ENCODE measurements around the gene UCK2. TPM values are rescaled to one million over a fixed set of nuclear protein-coding genes. Genes with fewer than 3 reads are reported as not detected.
A peak's percentile ranks its signal among the peaks of the same experiment; 100 is the strongest.

Gene UCK2
- total RNA-seq, 1 donor from 2014 or later: 92.7 TPM

- TF ChIP-seq CTCF (IDR thresholded peaks at IDR 0.05; ENCODE audit: insufficient read depth, low read length, severe bottlenecking): no peak
- Histone ChIP-seq H3K4me3 (ENCODE audit: low read depth, low read length) (no peak overlapping the region), H3K36me3 (ENCODE audit: control insufficient read depth, insufficient read depth, low read length) (no peaks in the 10 kb centered on the region), H3K27me3 (ENCODE audit: control insufficient read depth, insufficient read depth, low read length) (no peaks in the 10 kb centered on the region)
- FAIRE-seq: no peak
- peak; percentile 59 for DNase-seq (ENCODE audit: low read depth)
Observed at GRCh38 chr1:165842671-165843129, 15.3 kb downstream of the UCK2 start.

GRCh38 chr1:165843304-165843703, 15.9 kb downstream of the UCK2 start:
- no peaks in the 10 kb centered on the region for H3K27me3 ChIP-seq (ENCODE audit: control insufficient read depth, insufficient read depth, low read length)
- H3K36me3 ChIP-seq (ENCODE audit: control insufficient read depth, insufficient read depth, low read length): no peaks in the 10 kb centered on the region
- TF ChIP-seq CTCF (IDR thresholded peaks at IDR 0.05; ENCODE audit: insufficient read depth, low read length, severe bottlenecking): no peak
- peak; percentile 41 for DNase-seq (ENCODE audit: low read depth)
- no peak overlapping the region for H3K4me3 ChIP-seq (ENCODE audit: low read depth, low read length)
- FAIRE-seq: no peak

DNA sequence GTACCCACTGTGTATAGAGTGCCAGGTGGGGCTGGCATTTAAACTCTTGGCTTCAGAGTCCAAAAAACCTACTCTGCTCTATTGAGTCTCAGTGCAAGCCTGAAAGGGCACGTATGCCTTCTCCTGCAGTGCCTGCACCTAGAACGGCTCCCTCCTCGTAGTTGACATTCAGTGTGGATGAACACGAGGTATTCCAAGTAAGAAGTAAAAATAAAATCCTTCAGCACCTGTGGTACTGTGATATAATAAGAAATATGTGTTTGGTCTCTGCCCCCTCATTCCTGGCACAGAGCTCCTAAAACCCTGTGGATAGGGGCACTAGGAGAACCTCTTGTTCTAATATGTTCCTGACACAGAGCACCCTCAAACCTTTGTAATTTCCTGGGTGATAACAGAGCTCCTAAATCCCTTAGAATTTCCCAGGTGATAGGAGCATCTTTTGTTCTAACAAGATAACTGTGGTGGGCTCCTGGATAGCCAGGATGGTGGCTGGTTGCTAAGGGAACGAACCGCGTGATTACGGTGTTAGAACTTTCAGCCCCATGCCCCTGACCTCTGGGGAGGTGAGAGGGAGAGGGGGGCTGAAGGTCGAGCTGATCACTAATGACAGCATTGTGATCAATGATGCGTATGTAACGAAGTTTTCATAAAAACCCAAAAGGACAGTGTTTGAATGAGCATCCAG, 16.8 kb downstream of the UCK2 start:
- Histone ChIP-seq H3K27me3 (ENCODE audit: control insufficient read depth, insufficient read depth, low read length) (no peaks in the 10 kb centered on the region), H3K36me3 (ENCODE audit: control insufficient read depth, insufficient read depth, low read length) (no peaks in the 10 kb centered on the region), H3K4me3 (ENCODE audit: low read depth, low read length) (no peak overlapping the region)
- FAIRE-seq: no peak
- DNase-seq (ENCODE audit: low read depth): no peak
- no peak for TF ChIP-seq CTCF (IDR thresholded peaks at IDR 0.05; ENCODE audit: insufficient read depth, low read length, severe bottlenecking)

- Histone ChIP-seq H3K27me3 (ENCODE audit: control insufficient read depth, insufficient read depth, low read length) (no peaks in the 10 kb centered on the region), H3K4me3 (ENCODE audit: low read depth, low read length) (no peak overlapping the region), H3K36me3 (ENCODE audit: control insufficient read depth, insufficient read depth, low read length) (no peaks in the 10 kb centered on the region)
- FAIRE-seq: no peak
- DNase-seq (ENCODE audit: low read depth): no peak
- no peak for TF ChIP-seq CTCF (IDR thresholded peaks at IDR 0.05; ENCODE audit: insufficient read depth, low read length, severe bottlenecking)
Observed at GRCh38 chr1:165844933-165845332, 17.5 kb downstream of the UCK2 start.

GRCh38 chr1:165845569-165845968, 18.2 kb downstream of the UCK2 start:
- FAIRE-seq: no peak
- TF ChIP-seq CTCF (IDR thresholded peaks at IDR 0.05; ENCODE audit: insufficient read depth, low read length, severe bottlenecking): no peak
- Histone ChIP-seq H3K27me3 (ENCODE audit: control insufficient read depth, insufficient read depth, low read length) (no peaks in the 10 kb centered on the region), H3K36me3 (ENCODE audit: control insufficient read depth, insufficient read depth, low read length) (no peaks in the 10 kb centered on the region), H3K4me3 (ENCODE audit: low read depth, low read length) (no peak overlapping the region)
- DNase-seq (ENCODE audit: low read depth): no peak
